Activated naive CD4-positive, alpha-beta T cell treated with anti-CD3 and anti-CD28 coated beads, Interleukin-2, amount 50 U/mL, for 72 hours (primary cell): Measurements from ENCODE around the gene DLGAP1. TPM values are rescaled to one million over a fixed set of nuclear protein-coding genes. Genes with fewer than 3 reads are reported as not detected.

Experiments used
- ATAC-seq, 2 donors: fragments of 150-1000 bp; cut with Tn5 transposase; 2 replicates each; pipeline ENCODE4 v1.10.0; 2021; ENCODE audit warnings: mild to moderate bottlenecking in 2 of 2, moderate library complexity in 2 of 2
- DNase-seq, 2 donors: peaks; one replicate each; pipeline ENCODE4 v3.0.0; 2021 to 2022; ENCODE audit warnings: low spot score in 2 of 2
- H3K27ac Mint-ChIP-seq, 2 donors: one replicate each; pipeline ENCODE4 v1.8.0; 2022; ENCODE audit warnings: mild to moderate bottlenecking in 2 of 2, mixed read lengths in 2 of 2
- H3K36me3 Mint-ChIP-seq, 2 donors: one replicate each; pipeline ENCODE4 v1.8.0; 2022; ENCODE audit warnings: mixed read lengths in 2 of 2
- H3K9me3 Mint-ChIP-seq, 2 donors: one replicate each; pipeline ENCODE4 v1.8.0; 2022; ENCODE audit warnings: mixed read lengths in 2 of 2
- total RNA-seq, 2 donors: library from RNA; stranded (reverse); gene quantifications; one replicate each; pipeline ENCODE4 v1.2.3, GENCODE V29; 2022

The DLGAP1 gene
- total RNA-seq, 2 donors from 2014 or later, result not detected

GRCh38 chr18:4193086-4193485, 262.0 kb downstream of the DLGAP1 start:
- ATAC-seq (no peak), DNase-seq (no peak)
- Mint-ChIP-seq H3K36me3 (no peaks in the 10 kb centered on the region), H3K27ac (no peak overlapping the region), H3K9me3 (peaks cover 5% of the 10 kb centered on the region in 2 donors)

GRCh38 chr18:4181882-4182568, 273.1 kb downstream of the DLGAP1 start:
- ATAC-seq, result no peak
- Mint-ChIP-seq H3K27ac (no peak overlapping the region), H3K9me3 (peaks cover 6 to 9% of the 10 kb centered on the region in 2 donors), H3K36me3 (no peaks in the 10 kb centered on the region)
- DNase-seq, result no peak

- ATAC-seq (no peak), DNase-seq (no peak)
- H3K36me3 Mint-ChIP-seq, result no peaks in the 10 kb centered on the region
- peaks cover 6 to 12% of the 10 kb centered on the region in 2 donors for H3K9me3 Mint-ChIP-seq
- H3K27ac Mint-ChIP-seq, result no peak overlapping the region
Measured at GRCh38 chr18:4181086-4181485, 274.0 kb downstream of the DLGAP1 start.

GRCh38 chr18:4172196-4173100, 282.7 kb downstream of the DLGAP1 start:
- Mint-ChIP-seq H3K27ac (no peak overlapping the region), H3K36me3 (no peaks in the 10 kb centered on the region), H3K9me3 (peaks cover 5 to 12% of the 10 kb centered on the region in 2 donors)
- DNase-seq (no peak), ATAC-seq (no peak)

GRCh38 chr18:4157352-4157751, 297.8 kb downstream of the DLGAP1 start:
- no peak overlapping the region for H3K27ac Mint-ChIP-seq
- DNase-seq (no peak), ATAC-seq (no peak)

GRCh38 chr18:4146797-4147196, 308.3 kb downstream of the DLGAP1 start:
- no peak overlapping the region for H3K27ac Mint-ChIP-seq
- no peaks in the 10 kb centered on the region for H3K36me3 Mint-ChIP-seq
- no peak for ATAC-seq
- H3K9me3 Mint-ChIP-seq, result peaks cover 0 to 3% of the 10 kb centered on the region in 2 donors
- DNase-seq, result no peak

More at GRCh38 chr18:4157352-4157751, 297.8 kb downstream of the DLGAP1 start:
- peaks cover 4 to 6% of the 10 kb centered on the region in 2 donors for H3K9me3 Mint-ChIP-seq
- peaks cover 0 to 5% of the 10 kb centered on the region in 2 donors for H3K36me3 Mint-ChIP-seq

GRCh38 chr18:4144201-4144600, 310.9 kb downstream of the DLGAP1 start:
- ATAC-seq (no peak), DNase-seq (no peak)
- Mint-ChIP-seq H3K36me3 (no peaks in the 10 kb centered on the region), H3K27ac (no peak overlapping the region), H3K9me3 (peaks cover 0 to 3% of the 10 kb centered on the region in 2 donors)

- no peaks in the 10 kb centered on the region for H3K36me3 Mint-ChIP-seq
- ATAC-seq, result no peak
- H3K27ac Mint-ChIP-seq, result no peak overlapping the region
- DNase-seq, result no peak
- peaks cover 0 to 3% of the 10 kb centered on the region in 2 donors for H3K9me3 Mint-ChIP-seq
Measured at GRCh38 chr18:4143585-4143984, 311.5 kb downstream of the DLGAP1 start.

GRCh38 chr18:4142876-4143275, 312.2 kb downstream of the DLGAP1 start:
- ATAC-seq (no peak), DNase-seq (no peak)
- H3K27ac Mint-ChIP-seq, result no peak overlapping the region
- peaks cover 0 to 3% of the 10 kb centered on the region in 2 donors for H3K9me3 Mint-ChIP-seq
- no peaks in the 10 kb centered on the region for H3K36me3 Mint-ChIP-seq

GRCh38 chr18:4134700-4135099, 320.4 kb downstream of the DLGAP1 start:
- H3K27ac Mint-ChIP-seq, result no peak overlapping the region
- ATAC-seq, result no peak

GRCh38 chr18:4130734-4131719, 324.1 kb downstream of the DLGAP1 start:
- DNase-seq (no peak), ATAC-seq (no peak)
- Mint-ChIP-seq H3K36me3 (no peaks in the 10 kb centered on the region), H3K27ac (no peak overlapping the region), H3K9me3 (no peaks in the 10 kb centered on the region)

More at GRCh38 chr18:4134700-4135099, 320.4 kb downstream of the DLGAP1 start:
- H3K36me3 Mint-ChIP-seq, result no peaks in the 10 kb centered on the region
- no peak for DNase-seq
- peaks cover 0 to 4% of the 10 kb centered on the region in 2 donors for H3K9me3 Mint-ChIP-seq

- Mint-ChIP-seq H3K9me3 (no peaks in the 10 kb centered on the region), H3K36me3 (no peaks in the 10 kb centered on the region), H3K27ac (no peak overlapping the region)
- ATAC-seq (no peak), DNase-seq (no peak)
Measured at GRCh38 chr18:4126939-4127338, 328.2 kb downstream of the DLGAP1 start.

GRCh38 chr18:4125627-4126230, 329.4 kb downstream of the DLGAP1 start:
- Mint-ChIP-seq H3K36me3 (no peaks in the 10 kb centered on the region), H3K27ac (no peak overlapping the region), H3K9me3 (no peaks in the 10 kb centered on the region)
- ATAC-seq (no peak), DNase-seq (no peak)

- no peak for DNase-seq
- H3K9me3 Mint-ChIP-seq, result no peaks in the 10 kb centered on the region
- no peaks in the 10 kb centered on the region for H3K36me3 Mint-ChIP-seq
- no peak overlapping the region for H3K27ac Mint-ChIP-seq
- ATAC-seq, result no peak
Measured at GRCh38 chr18:4125224-4125623, 329.9 kb downstream of the DLGAP1 start.

- DNase-seq (no peak), ATAC-seq (no peak)
- H3K9me3 Mint-ChIP-seq, result no peaks in the 10 kb centered on the region
- H3K36me3 Mint-ChIP-seq, result no peaks in the 10 kb centered on the region
- no peak overlapping the region for H3K27ac Mint-ChIP-seq
Measured at GRCh38 chr18:4119813-4120212, 335.3 kb downstream of the DLGAP1 start.

GRCh38 chr18:4119127-4119648, 335.9 kb downstream of the DLGAP1 start:
- ATAC-seq, result no peak
- Mint-ChIP-seq H3K9me3 (no peaks in the 10 kb centered on the region), H3K36me3 (no peaks in the 10 kb centered on the region), H3K27ac (no peak overlapping the region)
- DNase-seq, result no peak
